HG03520 (cell line): ENCODE measurements around the gene STK32B.
"Not testable (repeated sequence)": the region's sequence is repeated elsewhere in the genome, so short reads cannot be mapped to it uniquely, and the experiment has no call there.

Source experiments
- ATAC-seq: cut with Tn5 transposase; IDR thresholded peaks from one replicate; pipeline ENCODE4 v1.9.1; 2021; ENCODE audit warnings: mild to moderate bottlenecking, moderate library complexity; ENCODE audit not compliant: unreplicated experiment

STK32B gene

GRCh38 chr4:5200513-5200912 is 149.2 kb downstream of the STK32B start:
- ATAC-seq = no peak

- ATAC-seq = no peak
These were observed 152.2 kb downstream of the STK32B start for GRCh38 chr4:5203309-5203992.

GRCh38 chr4:5203993-5204310 is 152.7 kb downstream of the STK32B start:
- ATAC-seq = no peak

GRCh38 chr4:5204781-5205180 is 153.5 kb downstream of the STK32B start:
- ATAC-seq = no peak

GRCh38 chr4:5206016-5206790 is 154.9 kb downstream of the STK32B start:
- no peak for ATAC-seq

GRCh38 chr4:5209862-5210261 is 158.6 kb downstream of the STK32B start:
- no peak for ATAC-seq

GRCh38 chr4:5211282-5211839 is 160.1 kb downstream of the STK32B start:
- no peak for ATAC-seq

- ATAC-seq = no peak
These were observed 161.2 kb downstream of the STK32B start for GRCh38 chr4:5212255-5213013.

GRCh38 chr4:5213087-5213595 is 161.9 kb downstream of the STK32B start:
- ATAC-seq = no peak

- ATAC-seq = no peak
These were observed 164.0 kb downstream of the STK32B start for GRCh38 chr4:5215321-5215720.

GRCh38 chr4:5217421-5217820 is 166.1 kb downstream of the STK32B start:
- ATAC-seq = no peak

- no peak for ATAC-seq
These were observed 167.2 kb downstream of the STK32B start for GRCh38 chr4:5218376-5219069.

GRCh38 chr4:5220028-5220427 is 168.7 kb downstream of the STK32B start:
- ATAC-seq = no peak

GRCh38 chr4:5222047-5222446 is 170.8 kb downstream of the STK32B start:
- ATAC-seq = no peak

- ATAC-seq = no peak
These were observed 171.7 kb downstream of the STK32B start for GRCh38 chr4:5222951-5223350.

GRCh38 chr4:5224340-5224739 is 173.1 kb downstream of the STK32B start:
- no peak for ATAC-seq

- no peak for ATAC-seq
These were observed 181.3 kb downstream of the STK32B start for GRCh38 chr4:5232549-5232948.

GRCh38 chr4:5237086-5237660 is 185.9 kb downstream of the STK32B start:
- no peak for ATAC-seq

- ATAC-seq = no peak
These were observed 186.9 kb downstream of the STK32B start for GRCh38 chr4:5238173-5238572.

- ATAC-seq = not testable (repeated sequence)
These were observed 195.8 kb downstream of the STK32B start for GRCh38 chr4:5247061-5247460.
